ENCODE results near the gene CDH24. TPM values are rescaled to one million over a fixed set of nuclear protein-coding genes. Genes with fewer than 3 reads are reported as not detected.

Gene CDH24
- polyA plus RNA-seq, 3 donors, result 13.3 to 18.0 (median 14.0) TPM

- no peak for DNase-seq (ENCODE audit: low read depth in 3 of 3, low spot score in 2 of 3)
Measured at GRCh38 chr14:23066855-23067744, 9.8 kb upstream of the CDH24 start.

- DNase-seq (ENCODE audit: low read depth in 3 of 3, low spot score in 2 of 3), result no peak
Measured at GRCh38 chr14:23066368-23066767, 9.0 kb upstream of the CDH24 start.

GRCh38 chr14:23063601-23064000, 6.3 kb upstream of the CDH24 start:
- no peak for DNase-seq (ENCODE audit: low read depth in 3 of 3, low spot score in 2 of 3)

GRCh38 chr14:23062002-23062401, 4.7 kb upstream of the CDH24 start:
- DNase-seq (ENCODE audit: low read depth in 3 of 3, low spot score in 2 of 3), result no peak

GRCh38 chr14:23060536-23061260, 3.4 kb upstream of the CDH24 start:
- DNase-seq (ENCODE audit: low read depth in 3 of 3, low spot score in 2 of 3), result no peak

GRCh38 chr14:23058654-23059504, 1.6 kb upstream of the CDH24 start:
- DNase-seq (ENCODE audit: low read depth in 3 of 3, low spot score in 2 of 3), result no peak

- DNase-seq (ENCODE audit: low read depth in 3 of 3, low spot score in 2 of 3), result peak in 2 of 3 donors; percentile 80 to 87
Measured at GRCh38 chr14:23057757-23058653, 685 bp upstream of the CDH24 start.

GRCh38 chr14:23056145-23056955, 970 bp downstream of the CDH24 start:
- no peak for DNase-seq (ENCODE audit: low read depth in 3 of 3, low spot score in 2 of 3)

- no peak for DNase-seq (ENCODE audit: low read depth in 3 of 3, low spot score in 2 of 3)
Measured at GRCh38 chr14:23055621-23056144, 1.6 kb downstream of the CDH24 start.

- no peak for DNase-seq (ENCODE audit: low read depth in 3 of 3, low spot score in 2 of 3)
Measured at GRCh38 chr14:23055147-23055550, 2.2 kb downstream of the CDH24 start.

GRCh38 chr14:23054000-23054811, 3.1 kb downstream of the CDH24 start:
- DNase-seq (ENCODE audit: low read depth in 3 of 3, low spot score in 2 of 3), result no peak

GRCh38 chr14:23053426-23053825, 3.9 kb downstream of the CDH24 start:
- DNase-seq (ENCODE audit: low read depth in 3 of 3, low spot score in 2 of 3), result no peak

GRCh38 chr14:23052671-23053070, 4.6 kb downstream of the CDH24 start:
- no peak for DNase-seq (ENCODE audit: low read depth in 3 of 3, low spot score in 2 of 3)

- DNase-seq (ENCODE audit: low read depth in 3 of 3, low spot score in 2 of 3), result no peak
Measured at GRCh38 chr14:23052182-23052623, 5.1 kb downstream of the CDH24 start.

- DNase-seq (ENCODE audit: low read depth in 3 of 3, low spot score in 2 of 3), result no peak
Measured at GRCh38 chr14:23051141-23052057, 5.9 kb downstream of the CDH24 start.

GRCh38 chr14:23049011-23049410, 8.3 kb downstream of the CDH24 start:
- no peak for DNase-seq (ENCODE audit: low read depth in 3 of 3, low spot score in 2 of 3)

Data from right renal cortex interstitium (tissue), 3 donors.